ENCODE measurements around the gene ANKRD11. TPM values are rescaled to one million over a fixed set of nuclear protein-coding genes. Genes with fewer than 3 reads are reported as not detected.
A peak's percentile ranks its signal among the peaks of the same experiment; 100 is the strongest.

The ANKRD11 gene
- total RNA-seq, 4 donors from 2014 or later, result 75.6 to 183 (median 108) TPM

- TF ChIP-seq POLR2A (IDR thresholded peaks at IDR 0.05) (no peak), CTCF (IDR thresholded peaks at IDR 0.05) (no peak)
- WGBS, 2 donors, result 91 to 93% methylated on average over 9 of the region's 9 CpGs
- intact Hi-C loops (cut with DNase I; ENCODE audit: low total_unique reads), result loop anchor here (10.0 kb wide), 1 partner anchor 176 kb away; no protein-coding TSS in a partner anchor
These were observed 20.2 kb upstream of the ANKRD11 start for GRCh38 chr16:89510526-89510925.

GRCh38 chr16:89507834-89508590 is 17.7 kb upstream of the ANKRD11 start, which contains the start of gene SPG7:
TSS of gene SPG7 (plus strand) at chr16:89508403. CDS start at chr16:89508418, 15 bp downstream.
- TF ChIP-seq POLR2A (IDR thresholded peaks at IDR 0.05) (peak in 1 of 2 donors; percentile 73), CTCF (IDR thresholded peaks at IDR 0.05) (peak in 1 of 3 donors; percentile 14)
- peak; percentile 63 to 96 for DNase-seq (ENCODE audit: low spot score in 2 of 2)
- 2% methylated on average over 48 of the region's 90 CpGs; no CpG with 5 or more reads in 1 of the 2 donors for WGBS, 2 donors
- intact Hi-C loops (cut with DNase I; ENCODE audit: low total_unique reads), result no loop called here
- H3K4me3 ChIP-seq (ENCODE audit: low read depth, poor library complexity, severe bottlenecking), result peak within 1 kb of the TSS; percentile 93

More at GRCh38 chr16:89510526-89510925, 20.2 kb upstream of the ANKRD11 start:
- no peak overlapping the region for H3K4me3 ChIP-seq (ENCODE audit: low read depth, poor library complexity, severe bottlenecking)
- no peak for DNase-seq (ENCODE audit: low spot score in 2 of 2)

DNA sequence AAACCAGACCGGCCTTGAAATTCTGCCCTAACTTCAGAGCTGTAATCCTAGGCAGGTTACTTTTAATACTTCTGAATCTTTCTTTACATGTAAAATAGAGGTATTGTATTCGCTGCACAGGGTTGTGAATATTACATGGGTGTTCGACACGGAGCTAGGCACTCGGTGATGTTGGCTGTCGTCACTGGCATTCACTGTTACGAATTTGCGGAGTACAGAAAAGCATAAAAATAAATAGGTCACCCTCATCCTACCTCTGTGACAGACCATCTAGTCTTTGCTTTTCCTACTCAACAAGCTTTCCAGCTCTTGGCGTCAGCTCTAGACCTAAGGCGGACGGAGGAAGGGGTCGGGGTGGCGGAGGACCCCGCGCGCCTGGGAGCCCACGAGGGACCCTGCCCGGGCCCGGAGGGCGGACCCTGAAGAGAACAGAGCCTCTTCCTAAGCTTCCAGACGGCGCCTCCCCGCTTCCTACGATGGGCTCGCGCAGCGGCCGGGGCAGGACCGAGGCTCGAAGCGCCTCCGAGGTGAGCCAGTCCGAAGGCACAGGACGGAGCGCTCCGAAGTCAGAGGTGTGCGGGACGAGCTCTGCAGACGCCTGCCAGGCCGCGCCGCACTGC is 17.0 kb upstream of the ANKRD11 start:
- no peak for DNase-seq (ENCODE audit: low spot score in 2 of 2)
- TF ChIP-seq POLR2A (IDR thresholded peaks at IDR 0.05) (no peak), CTCF (IDR thresholded peaks at IDR 0.05) (no peak)
- intact Hi-C loops (cut with DNase I; ENCODE audit: low total_unique reads), result no loop called here
- H3K4me3 ChIP-seq (ENCODE audit: low read depth, poor library complexity, severe bottlenecking), result peak overlapping the region; percentile 93
- WGBS, 2 donors, result 9 to 22% methylated on average over 17 to 41 of the region's 42 CpGs

GRCh38 chr16:89506791-89507191 is 16.4 kb upstream of the ANKRD11 start:
- H3K4me3 ChIP-seq (ENCODE audit: low read depth, poor library complexity, severe bottlenecking), result no peak overlapping the region
- intact Hi-C loops (cut with DNase I; ENCODE audit: low total_unique reads), result no loop called here
- WGBS, 2 donors, result 51 to 63% methylated on average over 15 of the region's 15 CpGs
- no peak for DNase-seq (ENCODE audit: low spot score in 2 of 2)
- TF ChIP-seq CTCF (IDR thresholded peaks at IDR 0.05) (no peak), POLR2A (IDR thresholded peaks at IDR 0.05) (no peak)

DNA sequence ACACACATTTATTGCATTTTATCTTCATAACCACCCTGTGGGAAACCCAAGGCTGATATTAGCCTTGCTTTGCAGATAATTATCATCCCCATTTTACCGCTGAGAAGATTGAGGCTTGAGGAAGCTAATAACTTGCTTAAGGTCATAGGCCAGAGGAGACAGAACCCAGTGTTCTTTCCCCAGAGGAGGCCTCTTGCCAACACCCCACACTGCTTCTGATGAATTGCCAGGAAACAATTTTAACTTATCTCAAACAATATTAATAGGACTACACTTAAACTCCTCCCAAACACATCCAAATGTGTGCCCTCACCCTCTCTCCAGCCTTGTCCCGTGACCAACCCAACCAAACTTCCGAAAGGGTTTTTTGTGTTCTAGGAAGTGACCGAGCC is 15.7 kb upstream of the ANKRD11 start:
- no peak overlapping the region for H3K4me3 ChIP-seq (ENCODE audit: low read depth, poor library complexity, severe bottlenecking)
- TF ChIP-seq CTCF (IDR thresholded peaks at IDR 0.05) (no peak), POLR2A (IDR thresholded peaks at IDR 0.05) (no peak)
- intact Hi-C loops (cut with DNase I; ENCODE audit: low total_unique reads), result no loop called here
- WGBS, 2 donors, result 62 to 73% methylated on average over 4 of the region's 4 CpGs
- no peak for DNase-seq (ENCODE audit: low spot score in 2 of 2)
